ELF-1 (cell line): ENCODE data around the gene SLC25A21.
"Not testable (repeated sequence)": the region's sequence is repeated elsewhere in the genome, so short reads cannot be mapped to it uniquely, and the experiment has no call there.

ENCODE experiments used
- DNase-seq: peaks from one replicate; pipeline ENCODE4 v3.0.0-alpha.2; 2016; ENCODE audit warnings: low read depth, low spot score

SLC25A21 gene

DNA sequence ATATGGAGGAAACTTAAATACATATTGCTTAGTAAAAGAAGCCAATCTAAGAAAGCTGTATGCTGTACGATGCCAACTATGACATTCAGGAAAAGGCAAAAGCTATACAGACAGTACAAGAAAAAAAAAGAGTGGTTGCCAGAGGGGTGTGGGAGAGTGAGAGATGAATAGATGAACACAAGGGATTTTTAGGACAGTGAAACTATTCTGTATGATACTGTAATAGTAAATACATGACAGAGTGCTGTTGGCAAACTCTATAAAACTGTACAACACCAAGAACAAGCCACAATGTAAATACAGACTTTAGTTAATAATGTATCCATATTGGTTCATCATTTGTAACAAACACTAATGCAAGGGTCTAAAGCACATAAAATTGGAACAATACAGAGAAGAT is 14.5 kb upstream of the SLC25A21 start:
- DNase-seq, result no peak

DNA sequence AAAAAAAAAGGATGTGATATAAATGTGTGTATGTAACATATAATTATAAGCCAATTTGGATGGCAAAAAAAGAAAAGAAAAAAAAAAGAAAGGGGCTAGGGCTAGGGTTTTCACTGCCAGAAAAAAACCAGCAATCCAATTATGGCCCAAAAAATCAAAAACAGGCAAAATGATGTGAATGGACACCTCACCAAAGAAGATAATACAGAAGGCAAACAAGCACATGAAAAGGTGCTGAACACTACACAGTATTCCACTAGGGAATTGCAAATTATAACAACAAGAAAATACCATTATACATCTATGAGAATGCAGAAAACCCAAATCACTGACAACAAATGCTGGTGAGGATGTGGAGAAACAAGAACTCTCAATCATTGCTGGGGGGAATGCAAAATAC is 13.3 kb upstream of the SLC25A21 start:
- no peak for DNase-seq

DNA sequence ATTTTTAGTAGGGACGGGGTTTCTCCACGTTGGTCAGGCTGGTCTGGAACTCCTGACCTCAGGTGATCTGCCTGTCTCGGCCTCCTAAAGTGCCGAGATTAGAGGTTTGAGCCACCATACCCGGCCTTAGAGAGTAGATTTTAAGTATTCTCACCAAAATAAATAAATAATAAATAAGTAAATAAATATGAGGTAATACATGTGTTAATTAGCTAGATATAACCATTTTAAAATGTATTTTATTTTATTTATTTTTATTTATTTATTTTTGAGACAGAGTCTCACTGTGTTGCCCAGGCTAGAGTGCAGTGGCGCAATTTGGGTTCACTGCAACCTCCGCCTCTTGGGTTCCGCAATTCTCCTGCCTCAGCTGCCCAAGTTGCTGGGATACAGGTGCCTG is 12.1 kb upstream of the SLC25A21 start:
- not testable (repeated sequence) for DNase-seq

DNA sequence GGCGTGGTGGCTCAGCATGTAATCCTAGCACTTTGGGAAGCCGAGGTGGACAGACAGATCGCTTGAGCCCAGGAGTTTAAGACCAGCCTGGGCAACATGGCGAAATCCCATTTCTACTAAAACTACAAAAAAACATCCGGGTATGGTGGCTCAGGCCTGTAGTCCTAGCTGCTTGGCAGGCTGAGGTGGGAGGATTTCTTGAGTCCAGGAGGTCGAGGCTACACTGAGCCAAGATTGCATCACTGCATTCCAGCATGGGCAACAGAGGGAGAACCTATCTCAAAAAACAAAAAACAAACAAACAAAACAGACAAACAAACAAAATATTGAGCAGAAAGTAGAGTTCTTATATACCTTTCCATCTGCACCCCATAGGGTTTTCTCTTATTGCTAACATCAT is 9.0 kb upstream of the SLC25A21 start:
- no peak for DNase-seq

DNA sequence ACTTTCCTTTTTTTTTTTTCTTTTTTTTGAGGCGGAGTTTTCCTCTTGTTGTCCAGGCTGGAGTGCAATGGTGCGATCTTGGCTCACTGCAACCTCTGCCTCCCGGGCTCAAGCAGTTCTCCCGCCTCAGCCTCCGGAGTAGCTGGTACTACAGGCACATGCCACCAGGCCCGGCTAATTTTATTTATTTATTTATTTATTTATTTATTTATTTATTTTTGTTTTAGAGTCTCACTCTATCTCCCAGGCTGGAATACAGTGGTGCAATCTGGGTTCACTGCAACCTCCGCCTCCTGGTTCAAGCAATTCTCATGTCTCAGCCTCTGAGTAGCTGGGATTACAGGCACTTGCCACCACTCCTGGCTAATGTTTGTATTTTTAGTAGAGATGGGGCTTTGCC is 8.5 kb upstream of the SLC25A21 start:
- not testable (repeated sequence) for DNase-seq

DNA sequence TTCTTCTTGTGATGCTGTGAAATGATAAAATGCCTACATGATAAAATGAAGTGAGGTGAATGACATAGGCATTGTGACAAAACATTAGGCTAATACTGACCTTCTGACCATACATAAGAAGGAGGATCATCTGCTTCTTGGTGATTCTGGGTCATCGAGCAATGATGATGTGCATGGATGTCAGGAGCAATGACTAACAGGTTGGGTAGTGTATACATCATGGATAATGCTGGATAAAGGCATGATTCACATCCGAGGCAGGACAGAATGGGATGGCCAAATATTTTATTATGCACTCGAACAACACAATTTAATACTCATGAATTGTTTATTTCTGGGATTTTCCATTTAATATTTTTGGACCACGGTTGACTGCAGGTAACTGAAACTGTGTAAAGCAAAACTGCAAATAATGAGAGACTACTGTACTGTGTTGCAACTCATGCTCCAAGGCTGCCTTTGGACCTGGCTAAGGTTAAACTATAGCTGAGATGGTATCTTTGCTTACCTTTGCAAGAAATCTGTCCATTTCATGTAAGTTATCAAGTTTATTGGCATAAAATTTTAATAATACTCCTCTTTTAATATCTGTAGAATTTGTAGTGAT is 7.6 kb upstream of the SLC25A21 start:
- no peak for DNase-seq

DNA sequence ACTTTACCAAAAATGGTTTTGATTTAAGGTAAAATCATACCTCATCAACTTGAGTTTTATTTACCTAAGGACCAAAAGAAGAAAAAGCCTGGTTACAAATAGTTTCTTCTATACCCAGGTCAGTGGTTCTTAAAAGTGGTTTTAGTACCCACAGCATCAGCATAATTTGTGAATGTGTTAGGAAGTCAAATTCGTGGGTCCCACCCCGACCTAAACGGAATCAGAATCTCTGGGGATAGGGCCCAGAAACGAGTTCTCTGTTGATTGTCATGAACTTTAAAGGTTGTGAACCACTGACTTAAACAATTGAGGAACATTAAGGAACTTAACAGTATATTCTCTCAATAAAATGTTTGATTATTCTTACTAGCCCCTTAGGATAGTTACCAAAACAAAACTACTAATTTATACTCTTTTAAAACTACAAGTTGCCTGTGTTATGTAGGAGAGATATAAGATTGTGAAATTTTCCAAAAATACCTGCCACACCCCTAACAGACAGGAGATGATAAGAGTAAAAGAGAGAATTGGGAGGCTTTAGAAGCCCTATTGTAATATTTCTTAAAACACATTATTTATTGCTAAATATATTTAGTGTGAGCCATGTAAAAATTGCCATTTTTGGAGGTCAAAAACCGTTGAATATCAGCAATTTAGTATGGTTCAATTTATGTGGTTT is 669 bp upstream of the SLC25A21 start:
- no peak for DNase-seq

DNA sequence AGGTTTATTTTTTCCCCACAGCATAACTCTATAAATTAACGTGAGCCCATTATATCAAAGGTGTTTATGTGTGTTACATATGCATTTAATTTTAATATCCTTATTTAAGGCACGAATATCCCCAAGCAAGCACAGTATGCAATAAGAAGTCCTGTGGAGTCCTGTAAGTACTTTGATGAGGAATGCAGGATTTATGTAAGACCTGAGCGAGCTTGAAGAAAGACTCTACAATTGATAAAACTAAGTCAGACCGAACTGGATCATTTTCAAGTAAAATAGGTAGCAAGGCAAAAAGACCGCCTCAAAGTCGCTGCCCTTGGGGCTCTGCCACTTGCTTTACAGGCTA is 755 bp downstream of the SLC25A21 start:
- no peak for DNase-seq

DNA sequence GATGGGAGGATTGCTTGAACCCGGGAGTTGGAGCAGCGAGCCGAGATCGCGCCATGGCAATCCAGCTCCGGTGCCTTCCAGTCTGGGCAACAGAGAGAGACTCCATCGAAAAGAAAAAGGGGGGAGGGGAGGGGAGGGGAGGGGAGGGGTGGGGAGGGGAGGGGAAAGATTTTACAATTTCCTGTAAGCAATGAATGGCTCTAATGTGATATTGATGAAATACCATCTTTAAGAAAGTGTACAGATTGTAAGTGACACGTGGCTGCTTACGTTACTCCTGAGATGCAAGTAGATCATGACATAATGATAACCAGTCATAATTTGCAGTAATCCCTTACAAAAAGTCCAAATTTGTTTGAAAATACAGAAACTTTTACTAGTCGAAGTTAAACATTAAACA is 1.4 kb downstream of the SLC25A21 start:
- DNase-seq, result no peak

DNA sequence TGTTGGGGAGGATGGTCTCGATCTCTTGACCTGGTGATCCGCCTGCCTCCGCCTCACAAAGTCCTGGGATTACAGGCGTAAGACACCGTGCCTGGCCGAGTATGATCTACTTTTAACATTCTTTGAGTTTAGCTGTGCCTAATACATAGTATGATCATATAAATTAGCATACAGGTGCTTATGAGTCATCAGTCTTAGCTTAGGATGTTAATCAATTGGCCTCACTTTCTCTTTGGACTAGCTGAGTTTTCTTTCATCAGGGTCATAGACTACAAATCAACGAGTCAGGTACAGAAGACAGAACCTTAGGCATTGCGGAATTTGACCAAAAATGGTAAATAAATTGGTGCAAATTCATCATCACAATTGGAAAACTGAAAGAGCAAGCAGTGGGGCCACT is 2.2 kb downstream of the SLC25A21 start:
- DNase-seq, result no peak

DNA sequence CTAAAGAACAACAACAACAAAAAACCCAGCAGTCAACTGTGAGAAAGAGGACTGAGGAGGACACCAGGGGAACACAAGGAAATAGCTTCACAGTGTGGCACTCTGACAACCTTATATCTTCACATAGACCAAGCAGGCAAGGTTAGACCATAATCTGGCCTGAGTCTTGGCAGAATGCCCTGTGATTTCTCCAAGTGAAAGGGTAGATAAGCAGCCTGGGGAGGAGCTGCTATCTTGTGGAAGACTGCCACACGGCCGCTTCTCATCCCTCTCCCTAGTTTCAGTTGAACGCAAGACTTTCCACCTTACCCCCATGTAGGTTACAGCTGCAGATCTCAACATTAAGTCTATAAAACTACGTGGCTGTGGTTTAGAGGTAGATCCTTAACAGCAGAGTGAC is 3.7 kb downstream of the SLC25A21 start:
- no peak for DNase-seq

DNA sequence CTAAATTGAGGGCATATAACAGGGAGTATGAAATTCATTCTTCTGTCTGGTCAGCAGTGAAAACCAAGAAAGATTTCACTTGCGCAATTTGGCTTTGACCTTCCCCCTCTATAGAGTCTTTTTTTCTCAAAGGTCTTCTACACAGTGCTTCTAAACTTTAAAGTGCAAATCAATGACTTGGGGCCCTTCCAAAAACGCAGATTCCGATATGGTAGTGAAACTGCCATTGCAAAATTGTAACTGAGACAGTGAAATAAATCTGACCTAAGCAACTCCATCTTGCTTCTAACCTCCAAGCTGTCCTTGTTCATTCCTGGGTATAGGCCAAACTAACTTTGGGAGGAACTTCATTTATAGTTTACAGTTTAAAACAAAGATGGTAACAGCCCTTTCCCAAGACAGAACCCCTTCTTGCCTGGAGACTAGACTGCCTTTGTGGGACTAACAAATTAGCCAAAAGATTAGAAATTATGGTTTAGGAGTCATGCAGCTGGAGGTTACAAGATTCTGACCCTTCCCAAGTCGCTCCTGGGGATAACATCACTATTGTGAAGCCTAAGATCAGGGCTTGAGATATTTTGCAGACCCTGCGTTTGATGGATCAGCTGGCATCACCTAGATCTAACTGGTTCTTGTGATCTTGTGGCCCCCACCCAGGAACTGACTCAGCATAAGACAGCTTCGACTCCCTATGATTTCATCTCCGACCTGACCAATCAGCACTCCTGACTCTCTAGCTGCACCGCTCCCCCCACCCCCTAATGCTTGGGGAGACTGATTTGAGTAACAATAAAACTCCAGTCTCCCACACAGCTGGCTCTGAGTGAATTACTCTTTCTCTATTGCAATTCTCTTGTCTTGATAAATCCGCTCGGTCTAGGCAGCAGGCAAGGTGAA is 5.0 kb downstream of the SLC25A21 start:
- no peak for DNase-seq

DNA sequence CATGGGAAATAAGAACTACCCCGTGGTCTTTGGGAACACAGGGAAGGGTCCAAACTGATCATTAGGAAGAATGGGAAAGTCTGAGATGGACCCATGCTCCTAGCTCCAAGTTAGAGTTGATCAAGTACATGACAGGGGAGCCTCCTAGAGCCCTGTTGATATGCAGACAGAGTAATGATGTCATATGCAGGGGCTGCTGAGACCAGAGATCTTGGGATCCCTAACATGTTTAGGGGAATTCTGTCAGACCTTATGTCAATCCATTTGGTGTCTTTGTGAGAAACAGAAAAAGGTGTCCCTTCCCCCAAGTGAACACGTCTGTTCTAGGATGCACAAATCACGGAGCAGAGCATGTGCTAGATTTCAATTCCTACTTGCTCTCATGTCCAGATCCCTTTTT is 6.6 kb downstream of the SLC25A21 start:
- no peak for DNase-seq

DNA sequence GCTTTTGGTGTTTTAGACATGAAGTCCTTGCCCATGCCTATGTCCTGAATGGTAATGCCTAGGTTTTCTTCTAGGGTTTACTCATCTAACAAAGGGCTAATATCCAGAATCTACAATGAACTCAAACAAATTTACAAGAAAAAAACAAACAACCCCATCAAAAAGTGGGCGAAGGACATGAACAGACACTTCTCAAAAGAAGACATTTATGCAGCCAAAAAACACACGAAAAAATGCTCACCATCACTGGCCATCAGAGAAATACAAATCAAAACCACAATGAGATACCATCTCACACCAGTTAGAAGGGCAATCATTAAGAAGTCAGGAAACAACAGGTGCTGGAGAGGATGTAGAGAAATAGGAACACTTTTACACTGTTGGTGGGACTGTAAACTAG is 10.1 kb downstream of the SLC25A21 start:
- not testable (repeated sequence) for DNase-seq

DNA sequence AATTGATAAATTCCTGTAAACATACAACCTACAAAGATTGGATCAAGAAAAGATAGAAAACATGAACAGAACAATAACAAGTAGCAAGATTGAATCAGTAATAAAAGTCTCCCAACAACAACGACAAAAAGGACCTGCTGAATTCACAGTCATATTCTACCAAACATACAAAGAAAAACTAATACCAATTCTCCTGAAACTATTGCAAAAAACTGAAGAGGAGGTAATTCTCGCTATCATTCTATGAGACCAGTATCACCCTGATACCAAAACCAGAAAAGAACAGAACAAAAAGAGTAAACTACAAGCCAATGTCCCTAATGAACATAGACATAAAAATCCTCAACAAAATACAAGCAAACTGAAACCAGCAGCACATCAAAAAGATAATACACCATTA is 14.4 kb downstream of the SLC25A21 start:
- no peak for DNase-seq

DNA sequence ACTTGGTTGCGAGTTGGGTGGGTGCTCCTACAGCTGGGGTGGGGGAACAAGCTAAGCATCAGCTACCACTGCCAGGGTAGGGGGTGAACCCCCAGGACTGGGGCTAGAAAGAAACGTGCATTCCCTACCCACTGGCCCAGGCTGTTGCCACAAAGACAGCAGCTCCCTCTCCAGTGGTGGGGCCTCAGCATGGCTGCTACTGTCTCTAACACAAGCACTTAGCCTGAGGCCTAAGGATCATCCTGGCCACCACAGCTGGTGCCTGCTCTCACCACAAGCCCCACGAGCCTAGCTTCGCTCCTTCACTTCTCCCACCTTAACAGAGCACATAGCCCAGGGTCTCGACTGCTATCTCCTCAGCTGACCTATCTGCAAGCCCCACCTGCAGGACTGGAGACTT is 18.9 kb downstream of the SLC25A21 start:
- DNase-seq, result no peak

DNA sequence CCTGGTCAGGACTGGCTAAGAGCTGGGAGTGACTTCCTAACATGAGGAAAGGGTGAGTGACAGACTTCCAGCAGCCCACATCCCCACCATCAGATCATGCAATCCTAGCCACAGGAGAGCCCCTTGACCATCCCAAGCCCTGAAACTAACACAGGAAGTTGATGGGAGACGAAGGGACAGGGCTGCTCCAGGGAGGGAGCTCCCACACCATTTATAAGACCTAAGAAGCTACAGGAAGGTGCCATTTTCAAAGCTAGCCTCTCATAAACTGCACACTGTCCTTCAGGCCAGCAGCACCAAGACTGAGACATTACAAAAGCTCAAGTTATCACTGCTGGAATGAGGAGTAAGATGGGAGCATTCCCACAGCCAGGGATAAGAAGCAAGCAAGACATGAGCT is 19.4 kb downstream of the SLC25A21 start:
- DNase-seq, result no peak

DNA sequence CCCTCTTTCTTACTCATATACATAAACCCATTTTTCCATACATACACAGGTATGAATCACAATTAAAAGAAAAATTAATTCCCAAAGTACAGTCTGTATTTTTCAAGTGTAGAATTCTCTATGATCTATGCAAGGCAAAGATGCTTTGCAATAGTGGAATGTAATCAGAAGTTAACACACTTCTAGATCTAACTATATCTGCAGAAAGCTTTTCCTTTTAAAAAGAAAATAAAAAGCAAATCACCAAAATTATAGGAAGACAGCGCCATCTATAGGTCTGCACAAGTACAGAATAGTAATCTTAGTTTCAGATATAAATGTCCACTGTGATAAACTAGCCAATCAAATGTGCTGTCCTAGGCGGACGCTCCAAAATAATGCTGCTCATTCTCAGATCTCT is 22.0 kb downstream of the SLC25A21 start:
- DNase-seq, result no peak

DNA sequence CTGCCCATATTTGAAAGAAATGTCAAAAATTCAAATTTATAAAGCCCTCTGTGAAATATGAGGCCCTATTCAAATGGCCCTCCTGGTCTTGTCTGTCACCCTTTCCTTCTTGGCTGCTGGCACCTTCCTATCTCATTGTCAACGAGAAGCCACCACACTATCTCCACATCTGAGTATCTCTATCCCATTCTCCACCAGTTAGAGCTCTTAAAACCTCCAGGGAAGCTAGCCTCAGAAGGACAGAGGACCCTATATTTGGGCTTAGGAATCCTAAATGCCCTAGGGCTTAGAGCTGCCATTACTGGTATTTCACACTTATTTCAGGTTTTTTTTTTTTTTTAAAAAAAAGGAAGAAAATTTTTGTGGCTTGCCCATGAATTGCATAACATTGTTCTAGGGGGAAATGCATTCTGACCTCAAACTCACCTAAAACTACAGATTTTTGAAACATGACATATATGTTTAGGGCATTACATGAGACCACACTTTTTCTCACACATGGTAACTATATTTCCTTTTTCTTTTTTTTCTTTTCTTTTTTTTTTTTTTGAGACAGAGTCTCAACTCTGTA is 25.0 kb downstream of the SLC25A21 start:
- DNase-seq, result no peak

DNA sequence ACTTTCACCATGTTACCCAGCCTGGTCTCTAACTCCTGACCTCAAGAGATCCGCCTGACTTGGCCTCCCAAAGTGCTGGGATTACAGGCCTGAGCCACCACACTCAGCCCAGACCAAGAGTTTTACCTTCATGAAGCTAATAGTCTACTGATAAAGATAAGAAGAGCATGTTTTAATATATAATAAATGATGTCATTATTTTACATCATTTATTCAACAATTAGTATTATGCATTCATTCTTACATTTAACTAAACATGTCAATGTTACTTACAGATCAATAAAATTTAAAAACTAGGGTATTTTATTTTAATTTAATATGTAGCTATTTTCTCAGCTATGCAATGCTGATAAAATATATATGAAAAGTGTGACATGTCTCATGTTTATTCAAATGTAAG is 26.0 kb downstream of the SLC25A21 start:
- DNase-seq, result not testable (repeated sequence)

DNA sequence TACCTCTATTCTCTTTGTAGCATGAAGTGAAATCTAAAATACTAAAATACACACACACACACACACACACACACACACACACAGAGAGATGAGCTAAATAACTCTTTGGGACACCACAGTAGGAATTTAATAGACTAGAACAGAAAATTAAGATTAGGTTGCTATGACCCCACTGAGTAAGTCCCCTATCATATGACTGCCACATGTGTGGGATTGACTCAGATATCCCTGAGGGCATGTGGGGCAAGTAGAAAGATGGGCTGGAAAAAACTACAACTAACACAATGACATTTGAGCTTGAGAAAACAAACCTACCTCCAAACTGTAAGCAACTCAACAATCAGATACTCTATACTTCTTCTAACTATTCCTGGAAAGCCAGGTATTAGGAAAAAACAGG is 27.0 kb downstream of the SLC25A21 start:
- DNase-seq, result no peak

DNA sequence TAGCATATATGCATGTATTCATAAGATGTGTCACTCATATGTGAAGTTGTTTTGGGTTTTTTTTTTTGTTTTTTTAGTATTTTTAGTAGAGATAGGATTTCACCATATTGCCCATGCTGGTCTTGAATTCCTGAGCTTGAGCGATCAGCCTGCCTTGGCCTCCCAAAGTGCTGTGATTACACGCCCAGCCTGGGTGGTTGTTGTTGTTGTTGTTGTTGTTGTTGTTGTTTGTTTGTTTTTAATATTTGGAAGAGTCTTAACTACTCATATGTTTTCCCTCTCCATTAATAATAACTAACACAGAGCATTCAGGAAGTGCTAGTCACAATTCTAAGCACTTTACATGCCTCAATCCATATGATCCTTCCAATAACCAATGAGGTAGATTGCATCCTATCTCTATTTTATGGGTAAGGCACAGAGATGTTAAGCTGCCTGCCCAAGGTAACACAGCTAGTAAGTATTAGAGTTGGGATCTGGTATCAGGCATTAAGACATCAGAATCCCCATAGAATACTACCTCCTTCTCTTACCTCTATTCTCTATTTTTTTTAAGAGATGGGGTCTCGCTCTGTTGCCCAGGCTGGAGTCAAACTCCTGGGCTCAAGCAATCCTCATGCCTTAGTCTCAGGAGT is 27.6 kb downstream of the SLC25A21 start:
- no peak for DNase-seq
